GM23338 (cell line): ENCODE measurements around the gene SFMBT2. TPM values are rescaled to one million over a fixed set of nuclear protein-coding genes. Genes with fewer than 3 reads are reported as not detected.

ENCODE experiments used
- ATAC-seq: fragments of 200-7000 bp; cut with Tn5 transposase; 3 replicates; pipeline ENCODE4 v1.9.1; 2020
- DNase-seq: peaks from one replicate; pipeline ENCODE4 v3.0.0-alpha.2; 2015; ENCODE audit warnings: low spot score
- H2AFZ ChIP-seq: fragments of 200-600 bp; sonication (generic); 2 replicates; pipeline ENCODE4 v1.8.0; 2016; ENCODE audit warnings: antibody characterized with exemption, mild to moderate bottlenecking, moderate library complexity
- H3F3A ChIP-seq: fragments of 200-600 bp; sonication (generic); replicated peaks from 2 replicates; pipeline ENCODE4 v1.8.0; 2017; ENCODE audit warnings: antibody characterized with exemption, mixed run types, low read depth
- H3K27ac ChIP-seq: fragments of 200-600 bp; sonication (generic); 2 replicates; pipeline ENCODE4 v1.6.1; 2016; ENCODE audit warnings: low read depth
- H3K27me3 ChIP-seq: fragments of 200-600 bp; sonication (generic); 2 replicates; pipeline ENCODE4 v1.8.0; 2016; ENCODE audit warnings: mild to moderate bottlenecking, mixed run types, moderate library complexity; ENCODE audit not compliant: insufficient read depth
- H3K36me3 ChIP-seq: fragments of 200-600 bp; sonication (generic); 2 replicates; pipeline ENCODE4 v1.8.0; 2016; ENCODE audit warnings: mild to moderate bottlenecking; ENCODE audit not compliant: insufficient read depth
- H3K4me1 ChIP-seq: fragments of 200-600 bp; sonication (generic); 2 replicates; pipeline ENCODE4 v1.8.0; 2016; ENCODE audit warnings: mild to moderate bottlenecking, moderate library complexity; ENCODE audit not compliant: insufficient read depth
- H3K4me2 ChIP-seq: fragments of 200-600 bp; sonication (generic); 2 replicates; pipeline ENCODE4 v1.7.1; 2017; ENCODE audit warnings: mixed run types
- H3K4me3 ChIP-seq: fragments of 200-600 bp; sonication (generic); 2 replicates; pipeline ENCODE4 v1.6.1; 2016; ENCODE audit warnings: mixed run types
- H3K79me2 ChIP-seq: fragments of 200-600 bp; sonication (generic); replicated peaks from 2 replicates; pipeline ENCODE4 v1.8.0; 2017; ENCODE audit warnings: mild to moderate bottlenecking; ENCODE audit not compliant: insufficient read depth
- H3K9me2 ChIP-seq: fragments of 200-600 bp; sonication (generic); 2 replicates; pipeline ENCODE4 v1.8.0; 2017; ENCODE audit not compliant: insufficient read depth
- H4K20me1 ChIP-seq: fragments of 200-600 bp; sonication (generic); replicated peaks from 2 replicates; pipeline ENCODE4 v1.8.0; 2017; ENCODE audit warnings: mild to moderate bottlenecking; ENCODE audit not compliant: insufficient read depth
- H3K27ac Mint-ChIP-seq: 2 replicates; pipeline ENCODE4 v1.8.0; 2020; ENCODE audit warnings: inconsistent platforms, mild to moderate bottlenecking, moderate library complexity, mixed read lengths
- H3K27me3 Mint-ChIP-seq: 3 replicates; pipeline ENCODE4 v1.8.0; 2022; ENCODE audit warnings: low read depth, mild to moderate bottlenecking, moderate library complexity, mixed read lengths, inconsistent platforms; ENCODE audit not compliant: insufficient read depth, poor library complexity
- H3K36me3 Mint-ChIP-seq: 3 replicates; pipeline ENCODE4 v1.8.0; 2021; ENCODE audit warnings: low read depth, mild to moderate bottlenecking, inconsistent platforms, moderate library complexity, mixed read lengths
- H3K4me1 Mint-ChIP-seq: 3 replicates; pipeline ENCODE4 v1.8.0; 2020; ENCODE audit warnings: mild to moderate bottlenecking, inconsistent platforms, mixed read lengths
- H3K4me3 Mint-ChIP-seq: 3 replicates; pipeline ENCODE4 v1.8.0; 2021; ENCODE audit warnings: moderate library complexity, mild to moderate bottlenecking, inconsistent platforms, mixed read lengths
- H3K9me3 Mint-ChIP-seq: 3 replicates; pipeline ENCODE4 v1.8.0; 2020; ENCODE audit warnings: moderate library complexity, mild to moderate bottlenecking, inconsistent platforms, mixed read lengths
- CREB1 ChIP-seq: fragments of 250-450 bp; sonication (Bioruptor Pico); IDR thresholded peaks from 2 replicates; pipeline ENCODE4 v1.5.0; 2020; ENCODE audit warnings: low read depth, mild to moderate bottlenecking, moderate library complexity
- CTCF ChIP-seq, 2 experiments: fragments of 200-600 bp in 1 of 2; sonication (generic) in 1 of 2; conservative IDR thresholded peaks; 2 replicates each; pipeline versions ENCODE4 v1.5.1 to v1.6.1; 2016 to 2017; ENCODE audit warnings: antibody characterized with exemption in 2 of 2, low read depth in 2 of 2, mild to moderate bottlenecking in 2 of 2, moderate library complexity in 1 of 2
- ETS1 ChIP-seq: IDR thresholded peaks from 2 replicates; pipeline ENCODE4 v1.6.1; 2016; ENCODE audit warnings: antibody characterized with exemption
- EZH2 ChIP-seq: fragments of 200-600 bp; sonication (generic); IDR thresholded peaks from one replicate; pipeline ENCODE4 v1.8.0; 2017; ENCODE audit warnings: antibody characterized with exemption, mild to moderate bottlenecking, low read depth; ENCODE audit not compliant: unreplicated experiment
- EZH2phosphoT487 ChIP-seq: fragments of 200-600 bp; sonication (generic); IDR thresholded peaks from one replicate; pipeline ENCODE4 v1.8.1; 2018; ENCODE audit warnings: antibody characterized with exemption; ENCODE audit not compliant: unreplicated experiment
- JUNB ChIP-seq: IDR thresholded peaks from one replicate; pipeline ENCODE4 v1.6.1; 2016; ENCODE audit warnings: antibody characterized with exemption; ENCODE audit not compliant: unreplicated experiment
- NANOG ChIP-seq: IDR thresholded peaks from 2 replicates; pipeline ENCODE4 v1.6.1; 2016; ENCODE audit warnings: antibody characterized with exemption, borderline replicate concordance
- REST ChIP-seq: IDR thresholded peaks from one replicate; pipeline ENCODE4 v1.6.1; 2018; ENCODE audit warnings: antibody characterized with exemption; ENCODE audit not compliant: unreplicated experiment
- STAT1 ChIP-seq: IDR thresholded peaks from one replicate; pipeline ENCODE4 v1.6.1; 2016; ENCODE audit warnings: antibody characterized with exemption; ENCODE audit not compliant: unreplicated experiment
- ZNF114 ChIP-seq: fragments of 250-450 bp; sonication (Bioruptor Pico); IDR thresholded peaks from 2 replicates; pipeline ENCODE4 v1.5.0; 2020; ENCODE audit warnings: mild to moderate bottlenecking, moderate library complexity
- ZNF331 ChIP-seq: fragments of 250-450 bp; sonication (Bioruptor Pico); IDR thresholded peaks from 2 replicates; pipeline ENCODE4 v1.5.0; 2020; ENCODE audit warnings: low read depth, mild to moderate bottlenecking, moderate library complexity
- polyA plus RNA-seq: library from polyadenylated mRNA; unstranded; fragments of >200 nt; fragmentation: Nextera tagmentation; extraction: Ambion mirVana; gene quantifications from 2 replicates; pipeline ENCODE4 v1.2.1, GENCODE V29; 2016
- total RNA-seq: library from RNA; depleted of rRNA; stranded (reverse); fragments of >200 nt; shearing (Covaris generic); gene quantifications from 2 replicates; pipeline ENCODE4 v1.2.3, GENCODE V29; 2014

SFMBT2 gene
- total and polyA plus RNA-seq, 2 experiments from 2014 or later = 2.7 to 6.7 TPM

- no peak overlapping the region for H3K27ac ChIP-seq
- no peak for ATAC-seq
- no peaks in the 10 kb centered on the region for H4K20me1 ChIP-seq
- TF ChIP-seq ZNF114 (CRISPR knock-in tag) (no peak), CTCF (conservative IDR thresholded peaks at IDR 0.05; ENCODE audit: low read depth in 2 of 2) (no peak), ZNF331 (CRISPR knock-in tag) (no peak), STAT1 (no peak), CREB1 (CRISPR knock-in tag) (no peak), ETS1 (no peak), NANOG (no peak), EZH2phosphoT487 (no peak)
- no peaks in the 10 kb centered on the region for H3K36me3 Mint-ChIP-seq
- H3K9me2 ChIP-seq = no peaks in the 10 kb centered on the region
- H3K36me3 ChIP-seq = no peaks in the 10 kb centered on the region
- H3F3A ChIP-seq = no peaks in the 10 kb centered on the region
- H3K27me3 ChIP-seq = no peaks in the 10 kb centered on the region
- H3K4me2 ChIP-seq = no peak overlapping the region
- H3K4me3 ChIP-seq = no peak overlapping the region
- H3K27ac Mint-ChIP-seq = no peak overlapping the region
- peaks cover 3% of the 10 kb centered on the region for H3K4me1 ChIP-seq
- H3K79me2 ChIP-seq = no peaks in the 10 kb centered on the region
- no peaks in the 10 kb centered on the region; the same call in 2 of the 3 replicates for H3K9me3 Mint-ChIP-seq
- no peak overlapping the region for H3K4me3 Mint-ChIP-seq
- no peak for DNase-seq
- no peak overlapping the region for H2AFZ ChIP-seq
- peaks cover 5% of the 10 kb centered on the region for H3K27me3 Mint-ChIP-seq
- H3K4me1 Mint-ChIP-seq = peaks cover 16% of the 10 kb centered on the region
These were observed 204.3 kb downstream of the SFMBT2 start for GRCh38 chr10:7206412-7207100.

GRCh38 chr10:7205656-7206055, 205.2 kb downstream of the SFMBT2 start:
- no peak overlapping the region for H3K4me2 ChIP-seq
- H3K4me3 Mint-ChIP-seq = no peak overlapping the region
- no peak overlapping the region for H3K27ac Mint-ChIP-seq
- H3K36me3 ChIP-seq = no peaks in the 10 kb centered on the region
- no peaks in the 10 kb centered on the region for H3K9me2 ChIP-seq
- H3K27me3 Mint-ChIP-seq = no peaks in the 10 kb centered on the region
- no peak overlapping the region for H3K4me3 ChIP-seq
- H3K27me3 ChIP-seq = no peaks in the 10 kb centered on the region
- no peak overlapping the region for H3K27ac ChIP-seq
- DNase-seq (no peak), ATAC-seq (no peak)
- H3K4me1 ChIP-seq = no peaks in the 10 kb centered on the region
- H3K4me1 Mint-ChIP-seq = peaks cover 10% of the 10 kb centered on the region
- no peaks in the 10 kb centered on the region for H3F3A ChIP-seq
- no peaks in the 10 kb centered on the region; the same call in 2 of the 3 replicates for H3K9me3 Mint-ChIP-seq
- H3K79me2 ChIP-seq = no peaks in the 10 kb centered on the region
- H2AFZ ChIP-seq = no peak overlapping the region
- no peaks in the 10 kb centered on the region for H4K20me1 ChIP-seq
- H3K36me3 Mint-ChIP-seq = no peaks in the 10 kb centered on the region
- TF ChIP-seq JUNB = no peak
- no peak for TF ChIP-seq EZH2
- TF ChIP-seq CREB1 (CRISPR knock-in tag) = no peak
- no peak for TF ChIP-seq REST
- no peak for TF ChIP-seq ETS1
- no peak for TF ChIP-seq ZNF114 (CRISPR knock-in tag)
- TF ChIP-seq EZH2phosphoT487 = no peak
- TF ChIP-seq STAT1 = no peak
- TF ChIP-seq ZNF331 (CRISPR knock-in tag) = no peak
